Rectal smooth muscle tissue (tissue), 1 donor: ENCODE measurements around the gene TRIM39.
A peak's percentile ranks its signal among the peaks of the same experiment; 100 is the strongest.
"Not testable (repeated sequence)": the region's sequence is repeated elsewhere in the genome, so short reads cannot be mapped to it uniquely, and the experiment has no call there.

Source experiments
- H3K27ac ChIP-seq: one replicate; pipeline ENCODE4 v1.7.0; 2013; ENCODE audit warnings: low read depth, low read length, inconsistent platforms
- H3K27me3 ChIP-seq: one replicate; pipeline ENCODE4 v1.7.0; 2013; ENCODE audit warnings: low read length; ENCODE audit not compliant: control insufficient read depth, insufficient read depth
- H3K36me3 ChIP-seq: one replicate; pipeline ENCODE4 v1.7.0; 2013; ENCODE audit warnings: low read length; ENCODE audit not compliant: control insufficient read depth, insufficient read depth
- H3K4me1 ChIP-seq: one replicate; pipeline ENCODE4 v1.7.0; 2013; ENCODE audit warnings: low read length; ENCODE audit not compliant: control insufficient read depth, insufficient read depth
- H3K4me3 ChIP-seq: one replicate; pipeline ENCODE4 v1.7.0; 2013; ENCODE audit warnings: low read length
- H3K9ac ChIP-seq: one replicate; pipeline ENCODE4 v1.7.0; 2013; ENCODE audit warnings: low read length

The TRIM39 gene

GRCh38 chr6:30356536-30356935 lies 29.8 kb downstream of the TRIM39 start:
- Histone ChIP-seq H3K27ac (peak overlapping the region; percentile 93), H3K4me3 (no peak overlapping the region), H3K36me3 (no peaks in the 10 kb centered on the region), H3K4me1 (peaks cover 6% of the 10 kb centered on the region), H3K27me3 (peaks cover 4% of the 10 kb centered on the region), H3K9ac (no peak overlapping the region)

GRCh38 chr6:30357678-30358540 lies 31.2 kb downstream of the TRIM39 start:
- Histone ChIP-seq H3K4me1 (peaks cover 6% of the 10 kb centered on the region), H3K27me3 (peaks cover 4% of the 10 kb centered on the region), H3K27ac (peak overlapping the region; percentile 93), H3K4me3 (peak overlapping the region; percentile 69), H3K36me3 (no peaks in the 10 kb centered on the region), H3K9ac (no peak overlapping the region)

GRCh38 chr6:30359276-30359675 lies 32.5 kb downstream of the TRIM39 start:
- Histone ChIP-seq H3K27ac (no peak overlapping the region), H3K36me3 (no peaks in the 10 kb centered on the region), H3K27me3 (peaks cover 4% of the 10 kb centered on the region), H3K4me1 (peaks cover 6% of the 10 kb centered on the region), H3K9ac (no peak overlapping the region), H3K4me3 (no peak overlapping the region)

GRCh38 chr6:30360139-30360538 lies 33.4 kb downstream of the TRIM39 start:
- peaks cover 6% of the 10 kb centered on the region for H3K4me1 ChIP-seq
- no peak overlapping the region for H3K4me3 ChIP-seq
- H3K27me3 ChIP-seq, result peaks cover 4% of the 10 kb centered on the region
- no peak overlapping the region for H3K9ac ChIP-seq
- H3K27ac ChIP-seq, result no peak overlapping the region
- no peaks in the 10 kb centered on the region for H3K36me3 ChIP-seq

GRCh38 chr6:30361661-30362060 lies 34.9 kb downstream of the TRIM39 start:
- H3K4me3 ChIP-seq, result no peak overlapping the region
- H3K9ac ChIP-seq, result no peak overlapping the region
- H3K27me3 ChIP-seq, result peaks cover 4% of the 10 kb centered on the region
- H3K4me1 ChIP-seq, result peaks cover 4% of the 10 kb centered on the region
- H3K27ac ChIP-seq, result no peak overlapping the region
- no peaks in the 10 kb centered on the region for H3K36me3 ChIP-seq

GRCh38 chr6:30363459-30363858 lies 36.7 kb downstream of the TRIM39 start:
- H3K36me3 ChIP-seq, result no peaks in the 10 kb centered on the region
- H3K27me3 ChIP-seq, result no peaks in the 10 kb centered on the region
- no peak overlapping the region for H3K9ac ChIP-seq
- no peaks in the 10 kb centered on the region for H3K4me1 ChIP-seq
- H3K27ac ChIP-seq, result no peak overlapping the region
- no peak overlapping the region for H3K4me3 ChIP-seq

GRCh38 chr6:30364591-30364990 lies 37.9 kb downstream of the TRIM39 start:
- Histone ChIP-seq H3K4me1 (no peaks in the 10 kb centered on the region), H3K36me3 (no peaks in the 10 kb centered on the region), H3K27me3 (no peaks in the 10 kb centered on the region), H3K4me3 (no peak overlapping the region), H3K9ac (no peak overlapping the region), H3K27ac (no peak overlapping the region)

GRCh38 chr6:30369280-30369679 lies 42.6 kb downstream of the TRIM39 start:
- not testable (repeated sequence) for H3K9ac ChIP-seq, H3K36me3 ChIP-seq, H3K27me3 ChIP-seq, H3K27ac ChIP-seq, H3K4me3 ChIP-seq, H3K4me1 ChIP-seq

- no peaks in the 10 kb centered on the region for H3K4me1 ChIP-seq
- no peaks in the 10 kb centered on the region for H3K27me3 ChIP-seq
- no peaks in the 10 kb centered on the region for H3K36me3 ChIP-seq
- no peak overlapping the region for H3K4me3 ChIP-seq
- no peak overlapping the region for H3K27ac ChIP-seq
- H3K9ac ChIP-seq, result no peak overlapping the region
Measured at GRCh38 chr6:30378290-30378937, 51.7 kb downstream of the TRIM39 start.

GRCh38 chr6:30380464-30380863 lies 53.7 kb downstream of the TRIM39 start:
- H3K36me3 ChIP-seq, result no peaks in the 10 kb centered on the region
- no peak overlapping the region for H3K4me3 ChIP-seq
- no peak overlapping the region for H3K27ac ChIP-seq
- no peaks in the 10 kb centered on the region for H3K27me3 ChIP-seq
- H3K4me1 ChIP-seq, result no peaks in the 10 kb centered on the region
- no peak overlapping the region for H3K9ac ChIP-seq

GRCh38 chr6:30386166-30386565 lies 59.4 kb downstream of the TRIM39 start:
- Histone ChIP-seq H3K27me3 (peaks cover 4% of the 10 kb centered on the region), H3K9ac (no peak overlapping the region), H3K4me3 (no peak overlapping the region), H3K36me3 (no peaks in the 10 kb centered on the region), H3K27ac (no peak overlapping the region), H3K4me1 (no peaks in the 10 kb centered on the region)

GRCh38 chr6:30391240-30391639 lies 64.5 kb downstream of the TRIM39 start:
- Histone ChIP-seq H3K4me3 (no peak overlapping the region), H3K9ac (no peak overlapping the region), H3K27me3 (peaks cover 4% of the 10 kb centered on the region), H3K4me1 (no peaks in the 10 kb centered on the region), H3K27ac (no peak overlapping the region), H3K36me3 (no peaks in the 10 kb centered on the region)
